NCI-H345 treated with DMSO at 0.1 percent for 48 hours (cell line): ENCODE results near the gene WDR70.
"Not testable (repeated sequence)": the region's sequence is repeated elsewhere in the genome, so short reads cannot be mapped to it uniquely, and the experiment has no call there.

Experiments used
- DNase-seq: peaks from one replicate; lab custom pipeline; 2025; ENCODE audit not compliant: unreplicated experiment; lab: John Stamatoyannopoulos, UW

Gene WDR70

DNA sequence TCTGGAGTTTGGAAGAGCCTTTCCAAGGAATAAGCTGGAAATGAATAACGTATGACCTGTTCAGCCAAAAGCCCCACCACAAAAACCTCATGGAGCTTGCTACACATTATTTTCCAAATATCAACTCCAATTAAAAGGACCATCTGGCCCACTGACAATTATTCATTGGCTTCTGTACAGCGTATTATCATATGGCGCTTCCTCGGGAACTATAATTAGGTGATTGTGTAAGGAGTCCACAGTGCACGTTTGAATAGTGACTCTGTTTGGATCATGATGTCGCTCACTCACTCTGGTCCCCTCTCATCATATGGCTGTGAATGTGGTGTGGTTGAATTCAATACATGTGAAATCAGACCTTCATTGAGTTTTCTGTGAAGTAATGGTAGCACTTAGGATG, 408.6 kb downstream of the WDR70 start:
- DNase-seq = no peak

- DNase-seq = no peak
Observed at GRCh38 chr5:37789991-37790390, 410.9 kb downstream of the WDR70 start.

DNA sequence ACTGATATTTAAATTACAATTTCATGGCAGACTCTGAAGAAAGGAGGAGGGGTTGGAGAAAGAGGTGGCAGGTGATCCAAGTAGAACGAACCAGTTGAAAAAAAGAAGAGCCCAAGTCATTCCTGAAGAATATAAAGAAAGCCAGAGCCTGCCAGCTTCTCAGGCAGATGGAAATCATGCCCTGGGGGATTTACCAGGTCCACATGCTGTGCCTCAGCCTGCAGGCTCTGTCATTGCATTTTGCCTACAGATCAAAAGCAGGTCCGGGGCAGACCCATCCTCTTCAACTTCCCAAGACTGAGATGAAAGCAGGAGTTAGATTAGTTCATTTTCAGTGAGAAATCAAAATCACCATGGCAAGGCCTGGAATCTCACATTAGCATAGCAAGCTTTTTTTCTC, 412.2 kb downstream of the WDR70 start:
- no peak for DNase-seq

DNA sequence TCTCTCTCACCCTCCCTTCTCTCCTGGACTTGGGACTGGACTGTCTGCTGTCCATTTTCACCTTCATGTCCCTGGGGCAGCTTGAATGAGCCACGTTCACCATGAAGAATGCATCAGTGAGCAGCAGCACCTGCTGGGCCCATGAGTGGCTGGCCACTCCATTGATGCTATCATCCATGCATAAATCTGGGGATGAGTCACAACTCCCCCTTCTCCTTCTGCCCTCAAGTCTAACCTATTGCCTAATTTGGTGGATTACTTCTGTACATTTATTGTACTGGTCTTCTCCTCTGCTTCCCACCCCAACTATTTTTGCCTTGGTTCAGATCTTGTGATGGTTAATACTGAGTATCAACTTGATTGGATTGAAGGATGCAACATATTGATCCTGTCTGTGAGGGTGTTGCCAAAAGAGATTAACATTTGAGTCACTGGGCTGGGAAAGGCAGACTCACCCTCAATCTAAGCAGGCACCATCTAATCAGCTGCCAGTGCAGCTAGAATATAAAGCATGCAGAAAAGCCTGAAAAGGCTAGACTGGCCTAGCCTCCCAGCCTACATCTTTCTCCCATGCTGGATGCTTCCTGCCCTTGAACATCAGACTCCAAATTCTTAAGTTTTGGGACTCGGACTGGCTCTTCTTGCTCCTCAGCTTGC, 414.0 kb downstream of the WDR70 start:
- DNase-seq = no peak

GRCh38 chr5:37795292-37795691, 416.2 kb downstream of the WDR70 start:
- DNase-seq = not testable (repeated sequence)

- DNase-seq = not testable (repeated sequence)
Observed at GRCh38 chr5:37796435-37796834, 417.3 kb downstream of the WDR70 start.

GRCh38 chr5:37799865-37800421, 420.8 kb downstream of the WDR70 start:
- no peak for DNase-seq

DNA sequence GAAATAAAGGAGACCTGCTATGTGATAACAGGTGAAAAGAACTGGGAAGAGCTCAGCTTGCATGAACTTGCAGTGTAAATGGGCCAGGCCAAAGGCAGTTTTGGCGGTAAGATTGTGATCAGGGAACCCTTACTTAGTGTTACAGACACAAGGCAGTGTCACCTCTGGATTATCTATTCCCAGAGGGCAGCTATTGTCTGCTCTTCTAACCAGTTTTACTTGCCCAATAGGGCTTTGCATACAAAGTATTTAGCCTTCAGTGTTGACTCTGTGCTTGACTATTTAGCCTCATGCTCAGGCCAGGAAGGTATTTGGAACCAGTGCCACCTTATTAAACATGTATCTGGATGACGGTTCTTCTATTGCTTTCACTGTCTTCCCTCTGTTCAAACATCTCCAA, 422.4 kb downstream of the WDR70 start:
- no peak for DNase-seq
